K562 (cell line): Measurements from ENCODE around the gene EIF4EBP2. TPM values are rescaled to one million over a fixed set of nuclear protein-coding genes. Genes with fewer than 3 reads are reported as not detected.
A peak's percentile ranks its signal among the peaks of the same experiment; 100 is the strongest.

Source experiments
- BHLHE40 ChIP-seq: IDR thresholded peaks from 2 replicates; pipeline ENCODE4 v1.6.1; 2011; ENCODE audit warnings: low read length, improper control_type of control experiment
- CBFA2T2 ChIP-seq: fragments of 450-650 bp; conservative IDR thresholded peaks from 2 replicates; pipeline ENCODE4 v1.6.1; 2017; ENCODE audit warnings: mild to moderate bottlenecking
- CBFB ChIP-seq: sonication (generic); formaldehyde crosslinking; IDR thresholded peaks from 2 replicates; pipeline ENCODE4 v1.4.0; 2020; ENCODE audit warnings: mild to moderate bottlenecking, missing genetic modification reagents
- ETV5 ChIP-seq: sonication (generic); formaldehyde crosslinking; IDR thresholded peaks from 2 replicates; pipeline ENCODE4 v1.4.0; 2020; ENCODE audit warnings: low read depth, mild to moderate bottlenecking, missing genetic modification reagents
- HDAC1 ChIP-seq, 2 experiments: fragments of 450-650 bp; IDR thresholded peaks; 2 replicates each; pipeline ENCODE4 v1.6.1; 2016 to 2017; ENCODE audit warnings: inconsistent platforms in 1 of 2, mild to moderate bottlenecking in 1 of 2, moderate library complexity in 1 of 2
- JUN ChIP-seq, 2 experiments: sonication (generic) in 1 of 2; formaldehyde crosslinking in 1 of 2; IDR thresholded peaks; 2 replicates each; pipeline versions ENCODE4 v1.6.1 to v1.8.0; 2012 to 2022; ENCODE audit warnings: borderline replicate concordance in 2 of 2, mild to moderate bottlenecking in 2 of 2, improper control_type of control experiment in 1 of 2, low read depth in 1 of 2, low read length in 1 of 2, missing genetic modification reagents in 1 of 2
- KDM1A ChIP-seq, 2 experiments: fragments of 450-650 bp; IDR thresholded peaks; 2 replicates each; pipeline ENCODE4 v1.6.1; 2016; ENCODE audit warnings: mild to moderate bottlenecking in 2 of 2
- KLF13 ChIP-seq: fragments of 450-650 bp; IDR thresholded peaks from 2 replicates; pipeline ENCODE4 v1.6.1; 2016; ENCODE audit warnings: missing genetic modification characterization, low read depth, mild to moderate bottlenecking, missing compliant biosample characterization, moderate library complexity, borderline replicate concordance
- MEF2D ChIP-seq: conservative IDR thresholded peaks from 2 replicates; pipeline ENCODE4 v1.6.1; 2016; ENCODE audit warnings: low read depth, missing genetic modification characterization, missing compliant biosample characterization
- MTA1 ChIP-seq: fragments of 450-650 bp; IDR thresholded peaks from 2 replicates; pipeline ENCODE4 v1.6.1; 2017; ENCODE audit warnings: borderline replicate concordance
- MXI1 ChIP-seq: IDR thresholded peaks from 2 replicates; pipeline ENCODE4 v1.6.1; 2011; ENCODE audit warnings: low read depth, mild to moderate bottlenecking, improper control_type of control experiment, low read length
- NFIX ChIP-seq: fragments of 250-450 bp; sonication (Bioruptor Pico); IDR thresholded peaks from 2 replicates; pipeline ENCODE4 v1.4.0; 2020; ENCODE audit warnings: low read depth, mild to moderate bottlenecking, moderate library complexity
- SIN3A ChIP-seq, 2 experiments: fragments of 150-350 bp in 1 of 2; IDR thresholded peaks; 2 replicates each; pipeline ENCODE4 v1.6.1; 2011 to 2016; ENCODE audit warnings: borderline replicate concordance in 2 of 2, low read depth in 2 of 2, low read length in 2 of 2, mild to moderate bottlenecking in 2 of 2, moderate library complexity in 2 of 2; ENCODE audit not compliant: control insufficient read depth in 1 of 2
- SPI1 ChIP-seq: IDR thresholded peaks from 2 replicates; pipeline ENCODE4 v1.6.1; 2011; ENCODE audit warnings: low read depth, low read length, control low read depth, borderline replicate concordance
- SRF ChIP-seq, 2 experiments: fragments of 250-450, 450-650 bp in 1 of 2; sonication (Bioruptor Pico) in 1 of 2; sonication (generic) in 1 of 2; formaldehyde crosslinking; IDR thresholded peaks; 2 replicates each; pipeline versions ENCODE4 v1.5.0 to v1.5.1; 2020 to 2022; ENCODE audit warnings: mild to moderate bottlenecking in 1 of 2, missing genetic modification reagents in 1 of 2
- TCFL5 ChIP-seq: fragments of 250-450 bp; sonication (Bioruptor Pico); conservative IDR thresholded peaks from 2 replicates; pipeline ENCODE4 v1.6.1; 2021; ENCODE audit warnings: mild to moderate bottlenecking, moderate library complexity, matching md5 sums
- ZBED1 ChIP-seq: IDR thresholded peaks from 2 replicates; pipeline ENCODE4 v1.6.1; 2014
- ZNF408 ChIP-seq: fragments of 250-450 bp; sonication (Bioruptor Pico); IDR thresholded peaks from 2 replicates; pipeline ENCODE4 v1.4.0; 2020; ENCODE audit warnings: low read depth, mild to moderate bottlenecking, moderate library complexity
- polyA plus RNA-seq, 8 experiments: library from polyadenylated mRNA; depleted of rRNA in 4 of 8; stranded (reverse) in 5 of 8; unstranded in 3 of 8; fragments of >200 nt; fragmentation: Nextera tagmentation in 2 of 8; fragmentation: Illumina TruSeq in 1 of 8; extraction: Ambion mirVana in 2 of 8; extraction: Trizol in 1 of 8; gene quantifications; 2 replicates each; pipeline versions ENCODE4 v1.2.1 to v1.2.3, GENCODE V29; 2011 to 2014; ENCODE audit warnings: inconsistent platforms in 1 of 8, missing spikeins in 1 of 8
- total RNA-seq, 7 experiments: library from RNA; depleted of rRNA in 6 of 7; stranded (reverse); fragments of >200 nt in 6 of 7; fragmentation: Illumina TruSeq in 2 of 7; extraction: Trizol in 2 of 7; gene quantifications; 2 replicates each; pipeline versions ENCODE4 v1.2.1 to v1.2.3, GENCODE V29; 2011 to 2021; ENCODE audit warnings: low replicate concordance in 1 of 7
- TF ChIP-seq, protein P1 (sequence below), 2 experiments: fragments of 150-350 bp in 1 of 2; IDR thresholded peaks; 2 replicates each; pipeline ENCODE4 v1.6.1; 2012 to 2016; ENCODE audit warnings: low read depth in 2 of 2, low read length in 2 of 2, mild to moderate bottlenecking in 1 of 2, moderate library complexity in 1 of 2
- TF ChIP-seq, protein P2 (sequence below): fragments of 450-650 bp; IDR thresholded peaks from 2 replicates; pipeline ENCODE4 v1.6.1; 2016; ENCODE audit warnings: missing biosample characterization, missing genetic modification characterization
- TF ChIP-seq, protein P3 (sequence below): sonication (generic); formaldehyde crosslinking; IDR thresholded peaks from 2 replicates; pipeline ENCODE4 v1.9.0; 2022; ENCODE audit warnings: mild to moderate bottlenecking, missing genetic modification reagents

The EIF4EBP2 gene
- total and polyA plus RNA-seq, 9 of the 15 experiments (the other 6 are each of a cell fraction or from before 2014, with no cell fraction given), result 16.1 to 67.5 (median 38.3) TPM

DNA sequence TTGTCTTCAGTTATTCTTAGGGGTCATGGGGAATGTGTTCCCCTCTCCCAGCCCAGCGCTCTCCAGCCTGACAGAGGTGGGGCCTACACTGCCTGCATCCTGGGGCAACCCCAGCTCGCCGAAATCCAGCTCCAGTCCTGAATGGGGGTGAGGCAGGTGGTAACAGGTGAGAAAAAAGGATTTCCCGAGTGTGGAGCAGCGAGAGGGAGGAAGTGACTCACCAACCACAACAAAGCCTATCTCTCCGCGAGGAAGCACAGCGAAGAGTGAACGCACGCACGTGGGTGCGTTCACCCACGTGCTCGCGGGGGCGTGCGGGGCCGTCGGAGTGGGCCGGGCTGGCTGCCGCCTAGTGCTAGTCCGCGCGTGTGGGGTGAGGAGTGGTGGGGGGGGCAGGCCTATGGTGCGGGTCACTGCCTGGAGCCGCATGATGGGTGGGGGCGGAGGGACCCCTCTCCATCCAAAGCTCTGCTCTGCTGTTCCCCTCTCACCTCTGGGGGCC is 73.8 kb downstream of the EIF4EBP2 start (continued):
- TF ChIP-seq BHLHE40 (peak; percentile 87), CBFA2T2 (peak; percentile 42; the same call in 1 of the 2 replicates), NFIX (CRISPR knock-in tag) (no peak), JUN (IDR thresholded peaks at IDR 0.05; ENCODE audit: borderline replicate concordance, low read depth, low read length) (no peak), JUN (CRISPR knock-in tag; IDR thresholded peaks at IDR 0.05; ENCODE audit: borderline replicate concordance) (peak; percentile 75; the same call in 1 of the 2 replicates), CBFB (CRISPR knock-in tag) (peak; percentile 55; the same call in 1 of the 2 replicates), ZBED1 (0 out of 2 replicates have a peak, but pooled peaks have one; percentile 24), KLF13 (0 out of 2 replicates have a peak, but pooled peaks have one; percentile 37), KDM1A (IDR thresholded peaks at IDR 0.05) (peak; percentile 64 to 77; a peak in 3 of 4 replicates), SIN3A (IDR thresholded peaks at IDR 0.05; ENCODE audit: borderline replicate concordance in 2 of 2, control insufficient read depth in 1 of 2, low read depth in 2 of 2, low read length in 2 of 2) (peak in 1 of 2 experiments; percentile 78; a peak in 1 of 4 replicates), HDAC1 (IDR thresholded peaks at IDR 0.05) (peak in 1 of 2 experiments; percentile 75; a peak in 2 of 4 replicates), MTA1 (no peak), TCFL5 (CRISPR knock-in tag) (no peak), ZNF408 (CRISPR knock-in tag) (no peak), SRF (CRISPR knock-in tag; IDR thresholded peaks at IDR 0.05) (no peak), SPI1 (peak; percentile 80), MXI1 (0 out of 2 replicates have a peak, but pooled peaks have one; percentile 30), MEF2D (no peak), ETV5 (CRISPR knock-in tag) (peak; percentile 78)
- TF ChIP-seq, protein P1, sequence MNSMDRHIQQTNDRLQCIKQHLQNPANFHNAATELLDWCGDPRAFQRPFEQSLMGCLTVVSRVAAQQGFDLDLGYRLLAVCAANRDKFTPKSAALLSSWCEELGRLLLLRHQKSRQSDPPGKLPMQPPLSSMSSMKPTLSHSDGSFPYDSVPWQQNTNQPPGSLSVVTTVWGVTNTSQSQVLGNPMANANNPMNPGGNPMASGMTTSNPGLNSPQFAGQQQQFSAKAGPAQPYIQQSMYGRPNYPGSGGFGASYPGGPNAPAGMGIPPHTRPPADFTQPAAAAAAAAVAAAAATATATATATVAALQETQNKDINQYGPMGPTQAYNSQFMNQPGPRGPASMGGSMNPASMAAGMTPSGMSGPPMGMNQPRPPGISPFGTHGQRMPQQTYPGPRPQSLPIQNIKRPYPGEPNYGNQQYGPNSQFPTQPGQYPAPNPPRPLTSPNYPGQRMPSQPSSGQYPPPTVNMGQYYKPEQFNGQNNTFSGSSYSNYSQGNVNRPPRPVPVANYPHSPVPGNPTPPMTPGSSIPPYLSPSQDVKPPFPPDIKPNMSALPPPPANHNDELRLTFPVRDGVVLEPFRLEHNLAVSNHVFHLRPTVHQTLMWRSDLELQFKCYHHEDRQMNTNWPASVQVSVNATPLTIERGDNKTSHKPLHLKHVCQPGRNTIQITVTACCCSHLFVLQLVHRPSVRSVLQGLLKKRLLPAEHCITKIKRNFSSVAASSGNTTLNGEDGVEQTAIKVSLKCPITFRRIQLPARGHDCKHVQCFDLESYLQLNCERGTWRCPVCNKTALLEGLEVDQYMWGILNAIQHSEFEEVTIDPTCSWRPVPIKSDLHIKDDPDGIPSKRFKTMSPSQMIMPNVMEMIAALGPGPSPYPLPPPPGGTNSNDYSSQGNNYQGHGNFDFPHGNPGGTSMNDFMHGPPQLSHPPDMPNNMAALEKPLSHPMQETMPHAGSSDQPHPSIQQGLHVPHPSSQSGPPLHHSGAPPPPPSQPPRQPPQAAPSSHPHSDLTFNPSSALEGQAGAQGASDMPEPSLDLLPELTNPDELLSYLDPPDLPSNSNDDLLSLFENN (IDR thresholded peaks at IDR 0.05; ENCODE audit: low read depth in 2 of 2, low read length in 2 of 2), result 0 out of 4 replicates have a peak, but pooled peaks of 1 of the 2 experiments have one; percentile 11
- TF ChIP-seq, protein P2, sequence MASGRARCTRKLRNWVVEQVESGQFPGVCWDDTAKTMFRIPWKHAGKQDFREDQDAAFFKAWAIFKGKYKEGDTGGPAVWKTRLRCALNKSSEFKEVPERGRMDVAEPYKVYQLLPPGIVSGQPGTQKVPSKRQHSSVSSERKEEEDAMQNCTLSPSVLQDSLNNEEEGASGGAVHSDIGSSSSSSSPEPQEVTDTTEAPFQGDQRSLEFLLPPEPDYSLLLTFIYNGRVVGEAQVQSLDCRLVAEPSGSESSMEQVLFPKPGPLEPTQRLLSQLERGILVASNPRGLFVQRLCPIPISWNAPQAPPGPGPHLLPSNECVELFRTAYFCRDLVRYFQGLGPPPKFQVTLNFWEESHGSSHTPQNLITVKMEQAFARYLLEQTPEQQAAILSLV, result no peak
- TF ChIP-seq, protein P3, sequence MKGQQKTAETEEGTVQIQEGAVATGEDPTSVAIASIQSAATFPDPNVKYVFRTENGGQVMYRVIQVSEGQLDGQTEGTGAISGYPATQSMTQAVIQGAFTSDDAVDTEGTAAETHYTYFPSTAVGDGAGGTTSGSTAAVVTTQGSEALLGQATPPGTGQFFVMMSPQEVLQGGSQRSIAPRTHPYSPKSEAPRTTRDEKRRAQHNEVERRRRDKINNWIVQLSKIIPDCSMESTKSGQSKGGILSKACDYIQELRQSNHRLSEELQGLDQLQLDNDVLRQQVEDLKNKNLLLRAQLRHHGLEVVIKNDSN, result peak; percentile 88
